IMR-90 (cell line): Measurements from ENCODE around the gene BNIP5. TPM values are rescaled to one million over a fixed set of nuclear protein-coding genes. Genes with fewer than 3 reads are reported as not detected.

Experiments used
- ATAC-seq: fragments of 200-7000 bp; cut with Tn5 transposase; 2 replicates; pipeline ENCODE4 v1.9.1; 2020; ENCODE audit warnings: low read depth, mild to moderate bottlenecking, moderate library complexity
- BruUV-seq: library from RNA; stranded (reverse); fragments of 400-500 nt; replicated peaks from 2 replicates; lab custom pipeline; 2021; lab: Mats Ljungman, UMichigan
- CTCF ChIA-PET: fragments of 300-600 bp; formaldehyde crosslinking; extraction: SDS; loops from one replicate; lab custom pipeline; 2021; ENCODE audit warnings: antibody characterized with exemption; lab: Yijun Ruan, JAX
- POLR2A ChIA-PET: fragments of 300-600 bp; sonication (Branson Sonifier 250); formaldehyde crosslinking; loops from one replicate; lab custom pipeline; 2022; ENCODE audit warnings: antibody characterized with exemption; ENCODE audit not compliant: unreplicated experiment; lab: Charles Lee
- DNase-seq: peaks from one replicate; pipeline ENCODE4 v3.0.0; 2013
- H2AFZ ChIP-seq: replicated peaks from 2 replicates; pipeline ENCODE3; 2013; ENCODE audit warnings: low read length, mild to moderate bottlenecking; ENCODE audit not compliant: poor library complexity
- H2AK5ac ChIP-seq: 2 replicates; pipeline ENCODE4 v1.6.1; 2013; ENCODE audit warnings: low read depth, low read length, inconsistent platforms
- H2AK9ac ChIP-seq: replicated peaks from 2 replicates; pipeline ENCODE3; 2013; ENCODE audit warnings: mild to moderate bottlenecking, low read depth, low read length, moderate library complexity; ENCODE audit not compliant: poor library complexity
- H2BK120ac ChIP-seq: 2 replicates; pipeline ENCODE4 v1.6.1; 2013; ENCODE audit warnings: low read depth, low read length, inconsistent platforms
- H2BK15ac ChIP-seq: 3 replicates; pipeline ENCODE4 v1.6.1; 2013; ENCODE audit warnings: low read depth, low read length, inconsistent platforms
- H2BK20ac ChIP-seq: 2 replicates; pipeline ENCODE4 v1.6.1; 2013; ENCODE audit warnings: low read depth, mild to moderate bottlenecking, inconsistent platforms, low read length, moderate library complexity
- H2BK5ac ChIP-seq: 2 replicates; pipeline ENCODE4 v1.6.1; 2013; ENCODE audit warnings: mild to moderate bottlenecking, low read depth, low read length, inconsistent platforms; ENCODE audit not compliant: poor library complexity, severe bottlenecking
- H3K14ac ChIP-seq: replicated peaks from 2 replicates; pipeline ENCODE4 v1.6.1; 2013; ENCODE audit warnings: low read depth, low read length, inconsistent platforms
- H3K18ac ChIP-seq: 2 replicates; pipeline ENCODE4 v1.6.1; 2013; ENCODE audit warnings: low read depth, low read length, control low read depth
- H3K23ac ChIP-seq: 2 replicates; pipeline ENCODE4 v1.6.1; 2013; ENCODE audit warnings: low read depth, low read length, inconsistent platforms
- H3K27ac ChIP-seq: 2 replicates; pipeline ENCODE4 v1.5.1; 2013; ENCODE audit warnings: mild to moderate bottlenecking, control low read depth, low read length; ENCODE audit not compliant: insufficient read depth
- H3K27me3 ChIP-seq: 2 replicates; pipeline ENCODE4 v1.6.1; 2013; ENCODE audit warnings: low read length; ENCODE audit not compliant: control insufficient read depth, insufficient read depth
- H3K36me3 ChIP-seq: 2 replicates; pipeline ENCODE4 v1.6.1; 2013; ENCODE audit warnings: low read length, mixed read lengths; ENCODE audit not compliant: control insufficient read depth, insufficient read depth
- H3K4ac ChIP-seq: 2 replicates; pipeline ENCODE4 v1.6.1; 2013; ENCODE audit warnings: low read depth, low read length, inconsistent platforms
- H3K4me1 ChIP-seq: 2 replicates; pipeline ENCODE4 v1.6.1; 2013; ENCODE audit warnings: low read length, mixed read lengths; ENCODE audit not compliant: control insufficient read depth, insufficient read depth
- H3K4me2 ChIP-seq: 2 replicates; pipeline ENCODE4 v1.6.1; 2013; ENCODE audit warnings: low read depth, mild to moderate bottlenecking, control low read depth, low read length, moderate library complexity
- H3K4me3 ChIP-seq: 2 replicates; pipeline ENCODE4 v1.5.1; 2013; ENCODE audit warnings: low read depth, mild to moderate bottlenecking, control low read depth, low read length, moderate library complexity; ENCODE audit not compliant: insufficient read depth
- H3K56ac ChIP-seq: 2 replicates; pipeline ENCODE4 v1.6.1; 2013; ENCODE audit warnings: low read length, inconsistent platforms; ENCODE audit not compliant: insufficient read depth; ENCODE audit errors: extremely low read depth
- H3K79me1 ChIP-seq, 2 experiments: 2 replicates each; pipeline ENCODE4 v1.6.1; 2013; ENCODE audit warnings: low read length in 2 of 2, inconsistent platforms in 1 of 2, low read depth in 1 of 2
- H3K9ac ChIP-seq: 2 replicates; pipeline ENCODE4 v1.6.1; 2013; ENCODE audit warnings: low read depth, low read length, control low read depth
- H3K9me1 ChIP-seq: 2 replicates; pipeline ENCODE4 v1.6.1; 2013; ENCODE audit warnings: low read length, inconsistent platforms; ENCODE audit not compliant: insufficient read depth
- H3K9me3 ChIP-seq: 2 replicates; pipeline ENCODE4 v1.6.1; 2013; ENCODE audit warnings: low read length; ENCODE audit not compliant: control insufficient read depth, insufficient read depth
- H4K20me1 ChIP-seq: 2 replicates; pipeline ENCODE4 v1.6.1; 2013; ENCODE audit warnings: low read length, inconsistent platforms; ENCODE audit not compliant: insufficient read depth
- H4K5ac ChIP-seq: 2 replicates; pipeline ENCODE4 v1.6.1; 2013; ENCODE audit warnings: mild to moderate bottlenecking, low read depth, low read length, control low read depth
- H4K8ac ChIP-seq, 2 experiments: 2 replicates each; pipeline ENCODE4 v1.6.1; 2013; ENCODE audit warnings: low read depth in 2 of 2, low read length in 2 of 2, control low read depth in 1 of 2, inconsistent platforms in 1 of 2
- H4K91ac ChIP-seq: 2 replicates; pipeline ENCODE4 v1.6.1; 2013; ENCODE audit warnings: low read depth, low read length, inconsistent platforms; ENCODE audit not compliant: insufficient read depth
- ELK1 ChIP-seq: fragments of 150-350 bp; IDR thresholded peaks from 2 replicates; pipeline ENCODE4 v1.6.1; 2016; ENCODE audit warnings: low read depth, mild to moderate bottlenecking, low read length, moderate library complexity, borderline replicate concordance
- MAFK ChIP-seq: IDR thresholded peaks from 2 replicates; pipeline ENCODE4 v1.6.1; 2012; ENCODE audit warnings: low read depth, low read length, improper control_type of control experiment
- MAZ ChIP-seq: IDR thresholded peaks from 2 replicates; pipeline ENCODE4 v1.6.1; 2012; ENCODE audit warnings: low read depth, mild to moderate bottlenecking, low read length, improper control_type of control experiment, moderate library complexity, borderline replicate concordance
- WGBS, 2 experiments: methylation state at CpG; one replicate each; pipeline versions ENCODE4 v1.1.5 to v1.1.7; 2013; ENCODE audit warnings: missing lambda C conversion rate in 2 of 2; ENCODE audit not compliant: insufficient read length in 1 of 2; ENCODE audit errors: extremely low coverage in 2 of 2; 5-methylcytosine and 5-hydroxymethylcytosine counted together
- dilution Hi-C: fragments of 300-500 bp; cut with HindIII; formaldehyde crosslinking; loops from one replicate; pipeline ENCODE4 v1.14.3; 2018; ENCODE audit warnings: low sequenced_read_pairs; ENCODE audit not compliant: unreplicated experiment
- in situ Hi-C: fragments of 300-500 bp; cut with MboI; formaldehyde crosslinking; loops from 3 replicates; pipeline ENCODE4 v1.14.3; 2019; ENCODE audit warnings: low sequenced_read_pairs, inconsistent platforms, mixed read lengths
- intact Hi-C: fragments of 100-400 bp; cut with micrococcal nuclease; formaldehyde crosslinking; loops from 2 replicates; pipeline ENCODE4 v1.10.0; 2022
- polyA plus RNA-seq, 3 experiments: library from polyadenylated mRNA; depleted of rRNA; stranded (reverse); fragments of >200 nt; gene quantifications; 2 replicates each; pipeline ENCODE4 v1.2.3, GENCODE V29; 2012; ENCODE audit warnings: low replicate concordance in 1 of 3
- total RNA-seq: library from RNA; depleted of rRNA; stranded (reverse); fragments of >200 nt; gene quantifications from 2 replicates; pipeline ENCODE4 v1.2.3, GENCODE V29; 2012

Gene BNIP5
- total and polyA plus RNA-seq, 2 of the 4 experiments (the other 2 are of a cell fraction), result not detected

- no peak overlapping the region for H2BK5ac ChIP-seq
- H3K79me1 ChIP-seq, result no peaks in the 10 kb centered on the region
- BruUV-seq, result no TSS peak
- no peak overlapping the region for H3K4ac ChIP-seq
- H4K8ac ChIP-seq, result no peak overlapping the region
- H4K5ac ChIP-seq, result no peak overlapping the region
- ChIA-PET CTCF (no interaction called here), POLR2A (no interaction called here)
- no peak overlapping the region for H3K9ac ChIP-seq
- no peaks in the 10 kb centered on the region for H3K36me3 ChIP-seq
- H3K4me3 ChIP-seq, result no peak overlapping the region
- H3K4me1 ChIP-seq, result peaks cover 3% of the 10 kb centered on the region
- H3K56ac ChIP-seq, result no peak overlapping the region
- intact Hi-C loops (no loop called here), in situ Hi-C loops (no loop called here), dilution Hi-C loops (no loop called here)
- TF ChIP-seq MAZ (no peak), ELK1 (no peak), MAFK (no peak)
- no peaks in the 10 kb centered on the region for H4K20me1 ChIP-seq
- no peak overlapping the region for H3K18ac ChIP-seq
- H2BK15ac ChIP-seq, result no peak overlapping the region
- H2BK20ac ChIP-seq, result no peak overlapping the region
- no peak overlapping the region for H2AK9ac ChIP-seq
- DNase-seq (no peak), ATAC-seq (no peak)
- 0 out of 2 replicates have a peak, but pooled peaks cover 3% of the 10 kb centered on the region for H3K9me1 ChIP-seq
- no peak overlapping the region for H2AK5ac ChIP-seq
- H2AFZ ChIP-seq, result no peak overlapping the region
- no peaks in the 10 kb centered on the region for H3K9me3 ChIP-seq
- WGBS, 2 experiments, result 63% methylated on average over 6 of the region's 6 CpGs; no CpG with 5 or more reads in 1 of the 2 experiments
- peaks cover 35% of the 10 kb centered on the region for H3K27me3 ChIP-seq
- H3K27ac ChIP-seq, result no peak overlapping the region
- no peak overlapping the region for H2BK120ac ChIP-seq
- no peak overlapping the region for H3K23ac ChIP-seq
- no peak overlapping the region for H3K14ac ChIP-seq
- no peak overlapping the region for H3K4me2 ChIP-seq
- no peak overlapping the region for H4K91ac ChIP-seq
Measured at GRCh38 chr6:36372088-36372487, 35.4 kb upstream of the BNIP5 start.
